ENCODE data around the gene FOXC2. TPM values are rescaled to one million over a fixed set of nuclear protein-coding genes. Genes with fewer than 3 reads are reported as not detected.

FOXC2 gene
- total RNA-seq, 5 donors from 2014 or later (not counting 1 experiment from before 2014, with no cell fraction given): not detected

DNA sequence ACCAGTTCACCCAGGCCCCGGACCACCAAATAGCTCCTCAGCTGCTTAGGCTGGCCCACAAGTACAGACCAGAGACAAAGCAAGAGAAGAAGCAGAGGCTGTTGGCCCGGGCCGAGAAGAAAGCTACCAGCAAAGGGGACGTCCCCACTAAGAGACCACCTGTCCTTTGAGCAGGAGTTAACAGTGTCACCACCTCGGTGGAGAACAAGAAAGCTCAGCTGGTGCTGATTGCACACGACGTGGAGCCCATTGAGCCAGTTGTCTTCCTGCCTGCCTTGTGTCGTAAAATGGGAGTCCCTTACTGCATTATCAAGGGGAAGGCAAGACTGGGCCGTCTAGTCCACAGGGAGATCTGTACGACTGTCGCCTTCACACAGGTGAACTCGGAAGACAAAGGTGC lies 40.9 kb upstream of the FOXC2 start:
- no peak overlapping the region for H3K4me3 Mint-ChIP-seq
- Histone ChIP-seq H3K27ac (ENCODE audit: low read length) (no peak overlapping the region), H3K27me3 (replicated peaks in 1 of 2; ENCODE audit: control insufficient read depth in 2 of 2, extremely low read depth in 1 of 2, insufficient read depth in 2 of 2, low read length in 1 of 2) (peaks cover 5 to 26% of the 10 kb centered on the region in 2 experiments), H3K9me3 (no peaks in the 10 kb centered on the region), H3K4me1 (ENCODE audit: control insufficient read depth in 1 of 2, extremely low read depth in 1 of 2, insufficient read depth in 2 of 2, low read length in 2 of 2) (no peaks in the 10 kb centered on the region), H3K36me3 (ENCODE audit: control insufficient read depth in 2 of 2, extremely low read depth in 1 of 2, insufficient read depth in 1 of 2, low read length in 1 of 2) (peaks cover 0 to 6% of the 10 kb centered on the region in 2 donors), H3K4me3 (ENCODE audit: control insufficient read depth in 1 of 2, extremely low read depth in 1 of 2, low read length in 1 of 2) (no peak overlapping the region)
- no peaks in the 10 kb centered on the region for H3K4me1 Mint-ChIP-seq
- peaks cover 3 to 17% of the 10 kb centered on the region in 2 donors for H3K27me3 Mint-ChIP-seq
- 58% methylated on average over 8 of the region's 12 CpGs for WGBS (ENCODE audit: insufficient coverage)
- H3K27ac Mint-ChIP-seq: no peak overlapping the region
- CTCF ChIA-PET: no interaction called here
- DNase-seq (no peak), ATAC-seq (replicated peaks in 1 of 4) (no peak)
- H3K36me3 Mint-ChIP-seq: peaks cover 5% of the 10 kb centered on the region
- H3K9me3 Mint-ChIP-seq: peaks cover 0 to 9% (median 6%) of the 10 kb centered on the region in 3 donors
- POLR2A ChIA-PET: no interaction called here

DNA sequence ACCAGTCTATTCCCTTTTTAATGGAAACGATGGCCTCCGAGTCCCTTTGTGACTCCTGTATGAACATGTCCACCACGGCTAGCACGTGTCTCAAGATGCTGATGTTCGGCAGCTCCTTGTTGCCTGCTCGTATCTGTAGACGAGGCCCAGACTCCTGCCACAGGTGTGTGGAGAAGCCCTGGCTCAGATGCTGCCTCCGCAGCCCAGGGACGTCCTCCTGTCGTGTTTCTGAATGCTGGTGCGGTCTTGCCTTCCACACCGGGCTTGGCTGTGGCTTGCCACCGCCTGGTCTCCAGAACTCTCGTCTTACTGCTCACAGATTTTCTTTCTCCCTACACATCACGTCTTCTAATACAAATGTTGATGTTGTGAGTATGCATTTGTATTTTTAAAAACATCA lies 39.3 kb upstream of the FOXC2 start:
- Histone ChIP-seq H3K27ac (ENCODE audit: low read length) (no peak overlapping the region), H3K4me3 (ENCODE audit: control insufficient read depth in 1 of 2, extremely low read depth in 1 of 2, low read length in 1 of 2) (no peak overlapping the region), H3K9me3 (no peaks in the 10 kb centered on the region), H3K4me1 (ENCODE audit: control insufficient read depth in 1 of 2, extremely low read depth in 1 of 2, insufficient read depth in 2 of 2, low read length in 2 of 2) (no peaks in the 10 kb centered on the region), H3K27me3 (replicated peaks in 1 of 2; ENCODE audit: control insufficient read depth in 2 of 2, extremely low read depth in 1 of 2, insufficient read depth in 2 of 2, low read length in 1 of 2) (peaks cover 0 to 9% of the 10 kb centered on the region in 2 experiments), H3K36me3 (ENCODE audit: control insufficient read depth in 2 of 2, extremely low read depth in 1 of 2, insufficient read depth in 1 of 2, low read length in 1 of 2) (peaks cover 7 to 8% of the 10 kb centered on the region in 2 donors)
- Mint-ChIP-seq H3K36me3 (peaks cover 8% of the 10 kb centered on the region), H3K27me3 (peaks cover 3 to 5% of the 10 kb centered on the region in 2 donors), H3K9me3 (peaks cover 0 to 9% (median 6%) of the 10 kb centered on the region in 3 donors), H3K4me3 (no peak overlapping the region), H3K27ac (no peak overlapping the region), H3K4me1 (no peaks in the 10 kb centered on the region)
- ATAC-seq (replicated peaks in 1 of 4) (no peak), DNase-seq (no peak)
- ChIA-PET POLR2A (no interaction called here), CTCF (no interaction called here)
- WGBS (ENCODE audit: insufficient coverage): 87% methylated on average over 8 of the region's 15 CpGs

- ChIA-PET CTCF (no interaction called here), POLR2A (no interaction called here)
- H3K27me3 ChIP-seq (replicated peaks in 1 of 2; ENCODE audit: control insufficient read depth in 2 of 2, extremely low read depth in 1 of 2, insufficient read depth in 2 of 2, low read length in 1 of 2): peaks cover 0 to 1% of the 10 kb centered on the region in 2 experiments
- no peaks in the 10 kb centered on the region for H3K4me1 ChIP-seq (ENCODE audit: control insufficient read depth in 1 of 2, extremely low read depth in 1 of 2, insufficient read depth in 2 of 2, low read length in 2 of 2)
- Mint-ChIP-seq H3K4me1 (no peaks in the 10 kb centered on the region), H3K9me3 (peaks cover 0 to 9% (median 6%) of the 10 kb centered on the region in 3 donors), H3K27me3 (no peaks in the 10 kb centered on the region), H3K27ac (no peak overlapping the region), H3K36me3 (peaks cover 9% of the 10 kb centered on the region), H3K4me3 (no peak overlapping the region)
- no peak for DNase-seq
- no peaks in the 10 kb centered on the region for H3K9me3 ChIP-seq
- ATAC-seq (replicated peaks in 1 of 4): no peak
- WGBS (ENCODE audit: insufficient coverage): 95% methylated on average over 33 of the region's 38 CpGs
- H3K36me3 ChIP-seq (ENCODE audit: control insufficient read depth in 2 of 2, extremely low read depth in 1 of 2, insufficient read depth in 1 of 2, low read length in 1 of 2): peaks cover 8 to 9% of the 10 kb centered on the region in 2 donors
- no peak overlapping the region for H3K27ac ChIP-seq (ENCODE audit: low read length)
- H3K4me3 ChIP-seq (ENCODE audit: control insufficient read depth in 1 of 2, extremely low read depth in 1 of 2, low read length in 1 of 2): no peak overlapping the region
Observed at GRCh38 chr16:86528061-86528929, 38.3 kb upstream of the FOXC2 start.

DNA sequence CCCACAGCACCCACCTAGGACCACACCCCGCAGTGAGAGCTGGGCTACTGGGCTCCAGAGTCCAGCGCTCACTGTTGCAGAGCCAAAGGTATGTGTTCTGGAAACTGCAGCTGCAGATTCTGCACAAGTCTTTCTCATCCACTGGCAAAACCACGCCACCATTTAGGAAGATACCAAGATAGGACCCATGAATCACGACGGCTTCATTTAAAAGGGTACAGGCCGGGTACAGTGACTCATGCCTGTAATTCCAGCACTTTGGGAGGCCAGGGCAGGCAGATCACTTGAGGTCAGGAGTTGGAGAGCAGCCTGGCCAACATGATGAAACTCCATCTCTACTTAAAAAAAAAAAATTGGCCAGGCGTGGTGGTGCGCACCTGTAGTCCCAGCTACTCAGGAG lies 37.5 kb upstream of the FOXC2 start:
- ChIA-PET POLR2A (no interaction called here), CTCF (no interaction called here)
- H3K9me3 ChIP-seq: no peaks in the 10 kb centered on the region
- no peak for DNase-seq
- Mint-ChIP-seq H3K4me1 (no peaks in the 10 kb centered on the region), H3K27ac (no peak overlapping the region), H3K27me3 (no peaks in the 10 kb centered on the region), H3K36me3 (peaks cover 9% of the 10 kb centered on the region), H3K4me3 (no peak overlapping the region), H3K9me3 (peaks cover 0 to 9% (median 6%) of the 10 kb centered on the region in 3 donors)
- H3K27ac ChIP-seq (ENCODE audit: low read length): no peak overlapping the region
- H3K4me1 ChIP-seq (ENCODE audit: control insufficient read depth in 1 of 2, extremely low read depth in 1 of 2, insufficient read depth in 2 of 2, low read length in 2 of 2): no peaks in the 10 kb centered on the region
- H3K27me3 ChIP-seq (replicated peaks in 1 of 2; ENCODE audit: control insufficient read depth in 2 of 2, extremely low read depth in 1 of 2, insufficient read depth in 2 of 2, low read length in 1 of 2): no peaks in the 10 kb centered on the region
- 77% methylated on average over 3 of the region's 8 CpGs for WGBS (ENCODE audit: insufficient coverage)
- no peak overlapping the region for H3K4me3 ChIP-seq (ENCODE audit: control insufficient read depth in 1 of 2, extremely low read depth in 1 of 2, low read length in 1 of 2)
- no peak for ATAC-seq (replicated peaks in 1 of 4)
- H3K36me3 ChIP-seq (ENCODE audit: control insufficient read depth in 2 of 2, extremely low read depth in 1 of 2, insufficient read depth in 1 of 2, low read length in 1 of 2): peaks cover 8 to 9% of the 10 kb centered on the region in 2 donors

DNA sequence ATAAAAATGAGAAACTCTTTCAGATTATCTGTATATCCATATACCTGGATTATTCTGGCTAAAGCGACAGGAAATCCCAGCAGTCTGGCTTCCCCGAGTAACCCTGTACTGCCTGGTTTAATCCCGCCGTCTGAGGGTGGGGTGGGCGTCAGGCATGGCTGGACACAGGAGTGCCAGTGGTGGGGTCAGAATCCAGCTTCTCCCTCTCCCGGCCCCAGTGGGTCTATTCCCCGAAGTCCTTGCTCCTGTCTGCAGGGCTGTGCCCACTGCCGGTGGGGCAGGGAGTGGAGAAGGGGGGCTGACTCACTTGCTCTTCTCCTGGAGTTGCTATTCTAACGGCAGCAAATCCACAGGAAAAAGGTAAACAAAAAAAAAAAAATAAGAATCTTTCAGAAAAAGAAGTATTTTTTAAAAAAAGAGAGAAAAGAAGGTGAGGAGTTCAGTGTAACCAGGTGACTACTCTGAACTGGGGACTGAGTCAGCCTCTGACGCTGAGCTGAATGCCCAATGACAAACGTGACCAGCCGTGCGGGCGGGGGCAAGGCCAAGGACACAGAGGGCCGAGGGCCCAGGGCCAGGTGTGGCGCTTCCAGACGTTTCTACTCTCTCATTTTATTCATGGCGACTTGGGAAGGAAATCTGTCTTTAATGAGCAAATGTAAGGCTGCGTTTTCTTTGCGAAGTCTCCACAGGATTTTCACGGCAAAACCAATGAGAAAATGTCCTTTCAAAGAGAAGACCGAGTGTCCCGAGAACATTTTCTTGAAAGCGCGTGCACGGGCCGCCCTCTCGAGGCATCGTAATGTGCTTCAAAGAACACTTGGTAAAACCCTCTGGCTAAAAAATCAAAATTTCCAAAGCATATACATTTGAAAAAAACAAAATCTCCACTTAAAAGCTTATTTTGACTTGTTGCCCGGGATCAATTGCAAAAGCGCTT lies 36.1 kb upstream of the FOXC2 start:
- no peak overlapping the region for H3K4me3 ChIP-seq (ENCODE audit: control insufficient read depth in 1 of 2, extremely low read depth in 1 of 2, low read length in 1 of 2)
- no peak for ATAC-seq (replicated peaks in 1 of 4)
- no peak overlapping the region for H3K27ac ChIP-seq (ENCODE audit: low read length)
- ChIA-PET POLR2A (interaction anchor here in 1 of 2 donors (0.5 kb wide), 1 partner anchor 714 kb away, joined by 3 read pairs; no protein-coding TSS in a partner anchor), CTCF (interaction anchor here in 1 of 2 donors (0.7 kb wide), 1 partner anchor 432 kb away, joined by 3 read pairs; no protein-coding TSS in a partner anchor)
- peaks cover 8 to 9% of the 10 kb centered on the region in 2 donors for H3K36me3 ChIP-seq (ENCODE audit: control insufficient read depth in 2 of 2, extremely low read depth in 1 of 2, insufficient read depth in 1 of 2, low read length in 1 of 2)
- no peaks in the 10 kb centered on the region for H3K4me1 ChIP-seq (ENCODE audit: control insufficient read depth in 1 of 2, extremely low read depth in 1 of 2, insufficient read depth in 2 of 2, low read length in 2 of 2)
- Mint-ChIP-seq H3K4me3 (no peak overlapping the region), H3K36me3 (peaks cover 9% of the 10 kb centered on the region), H3K9me3 (peaks cover 0 to 9% (median 6%) of the 10 kb centered on the region in 3 donors), H3K4me1 (no peaks in the 10 kb centered on the region), H3K27ac (no peak overlapping the region), H3K27me3 (no peaks in the 10 kb centered on the region)
- no peak for DNase-seq
- H3K27me3 ChIP-seq (replicated peaks in 1 of 2; ENCODE audit: control insufficient read depth in 2 of 2, extremely low read depth in 1 of 2, insufficient read depth in 2 of 2, low read length in 1 of 2): no peaks in the 10 kb centered on the region
- H3K9me3 ChIP-seq: no peaks in the 10 kb centered on the region
- WGBS (ENCODE audit: insufficient coverage): 93% methylated on average over 20 of the region's 31 CpGs

DNA sequence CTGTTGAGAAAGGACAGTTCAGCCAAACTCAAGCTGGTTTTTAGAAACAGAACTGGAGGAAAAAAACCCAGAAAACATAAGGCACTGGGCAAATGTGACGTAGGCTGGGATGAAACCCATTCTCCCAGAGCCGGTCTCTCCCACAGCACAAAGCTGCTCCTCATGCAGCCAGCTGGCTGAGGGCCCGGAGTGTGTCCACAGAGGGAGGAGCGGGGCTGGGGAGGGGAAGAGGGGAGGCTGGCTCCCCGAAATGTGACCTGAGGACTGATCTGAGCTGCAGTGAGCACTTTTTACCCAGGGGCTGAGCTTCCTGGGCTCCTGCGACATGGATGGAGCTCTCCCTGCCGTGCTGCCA lies 35.5 kb upstream of the FOXC2 start:
- Histone ChIP-seq H3K4me1 (ENCODE audit: control insufficient read depth in 1 of 2, extremely low read depth in 1 of 2, insufficient read depth in 2 of 2, low read length in 2 of 2) (no peaks in the 10 kb centered on the region), H3K27ac (ENCODE audit: low read length) (no peak overlapping the region), H3K9me3 (no peaks in the 10 kb centered on the region), H3K36me3 (ENCODE audit: control insufficient read depth in 2 of 2, extremely low read depth in 1 of 2, insufficient read depth in 1 of 2, low read length in 1 of 2) (peaks cover 8 to 14% of the 10 kb centered on the region in 2 donors), H3K27me3 (replicated peaks in 1 of 2; ENCODE audit: control insufficient read depth in 2 of 2, extremely low read depth in 1 of 2, insufficient read depth in 2 of 2, low read length in 1 of 2) (no peaks in the 10 kb centered on the region), H3K4me3 (ENCODE audit: control insufficient read depth in 1 of 2, extremely low read depth in 1 of 2, low read length in 1 of 2) (no peak overlapping the region)
- Mint-ChIP-seq H3K9me3 (peaks cover 0 to 9% (median 6%) of the 10 kb centered on the region in 3 donors), H3K36me3 (peaks cover 9% of the 10 kb centered on the region), H3K27me3 (no peaks in the 10 kb centered on the region), H3K27ac (no peak overlapping the region), H3K4me3 (no peak overlapping the region), H3K4me1 (no peaks in the 10 kb centered on the region)
- 92% methylated on average over 6 of the region's 7 CpGs for WGBS (ENCODE audit: insufficient coverage)
- DNase-seq (no peak), ATAC-seq (replicated peaks in 1 of 4) (no peak)
- CTCF ChIA-PET: no interaction called here
- POLR2A ChIA-PET: no interaction called here
